ENCODE results near the gene DDOST.

Gene DDOST

DNA sequence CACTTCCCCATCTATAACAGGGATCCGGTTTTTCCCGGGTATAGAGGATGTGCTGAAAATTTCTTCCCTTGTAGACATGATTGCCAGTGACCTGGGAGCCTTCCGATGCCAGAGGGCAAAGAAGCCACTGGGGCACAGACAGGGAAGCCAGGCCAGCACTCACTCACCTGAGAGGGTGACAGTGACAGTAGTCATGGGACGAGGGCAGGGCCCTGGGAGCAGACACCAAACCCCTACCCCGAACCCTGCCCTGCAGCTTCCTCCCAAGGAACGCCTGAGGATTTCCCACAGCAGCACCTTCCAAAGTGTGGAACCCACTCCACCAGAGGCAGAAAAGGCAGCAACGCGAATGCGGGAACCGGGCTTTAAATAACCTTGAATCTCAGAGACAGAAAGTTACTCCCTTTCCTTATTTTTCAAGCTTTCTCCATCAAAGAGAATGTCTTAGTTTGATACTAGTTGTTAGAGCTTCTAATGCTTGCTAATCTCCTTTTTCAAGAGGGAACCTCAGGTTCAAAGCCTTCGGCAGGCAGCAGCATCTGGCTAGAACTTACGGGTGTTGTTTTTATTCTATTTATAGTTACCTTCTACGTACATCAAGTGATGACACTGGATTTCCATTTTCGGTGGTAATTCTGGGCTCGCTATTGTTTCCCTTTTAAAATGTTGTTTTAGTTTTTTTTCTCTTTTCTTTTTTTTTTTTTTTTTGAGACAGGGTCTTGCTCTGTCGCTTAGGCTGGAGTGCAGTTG, 2.8 kb downstream of the DDOST start:
- no peak for DNase-seq

DNA sequence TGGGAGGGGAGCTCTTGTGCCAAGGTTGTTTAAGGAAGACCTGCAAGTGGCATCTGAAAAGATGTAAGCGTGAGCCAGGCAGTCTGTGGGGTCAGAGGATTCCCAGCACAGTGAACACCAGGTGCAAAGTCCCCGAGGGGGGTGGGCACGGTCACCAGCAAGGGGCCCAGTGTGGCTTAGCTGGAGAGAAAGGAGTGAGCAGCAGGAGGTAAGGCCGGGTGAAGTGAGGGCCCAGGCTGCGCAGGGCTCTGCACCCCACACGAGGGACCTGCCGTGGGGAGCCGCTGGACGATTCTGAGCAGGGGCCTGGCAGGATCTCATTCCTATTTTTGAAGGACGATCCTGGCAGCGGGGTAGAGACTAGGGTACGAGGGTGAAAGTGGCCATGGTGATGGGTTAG, 4.1 kb downstream of the DDOST start:
- no peak for DNase-seq

DNA sequence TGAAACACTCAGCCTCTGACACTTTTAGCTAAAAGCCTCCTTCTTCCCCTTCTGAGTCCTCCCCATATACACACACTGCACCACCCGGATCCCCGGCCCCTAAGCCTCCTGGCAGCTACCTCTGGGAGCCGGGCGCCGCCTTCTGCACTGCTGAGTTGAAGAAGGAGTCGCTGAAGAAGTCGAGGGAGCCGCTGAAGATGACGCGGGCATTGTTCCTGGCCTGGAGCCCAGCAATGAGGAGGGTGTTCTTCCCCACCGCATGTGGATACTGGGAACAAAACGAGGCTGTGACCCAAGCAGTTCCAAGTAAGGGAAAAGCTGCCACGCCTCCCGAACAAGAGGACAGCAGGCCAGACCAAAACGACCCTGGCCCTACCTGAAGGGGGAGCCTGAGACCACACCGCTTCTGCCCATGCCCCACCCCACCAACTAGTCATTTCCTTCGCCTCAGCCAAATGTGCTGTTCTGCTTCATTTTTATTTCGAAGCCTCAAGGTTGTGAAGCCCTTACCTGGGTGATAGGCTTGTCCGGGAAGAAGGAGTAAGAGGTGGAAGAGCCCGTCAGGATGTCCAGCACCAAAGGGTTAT, 7.0 kb downstream of the DDOST start:
- no peak for DNase-seq

DNA sequence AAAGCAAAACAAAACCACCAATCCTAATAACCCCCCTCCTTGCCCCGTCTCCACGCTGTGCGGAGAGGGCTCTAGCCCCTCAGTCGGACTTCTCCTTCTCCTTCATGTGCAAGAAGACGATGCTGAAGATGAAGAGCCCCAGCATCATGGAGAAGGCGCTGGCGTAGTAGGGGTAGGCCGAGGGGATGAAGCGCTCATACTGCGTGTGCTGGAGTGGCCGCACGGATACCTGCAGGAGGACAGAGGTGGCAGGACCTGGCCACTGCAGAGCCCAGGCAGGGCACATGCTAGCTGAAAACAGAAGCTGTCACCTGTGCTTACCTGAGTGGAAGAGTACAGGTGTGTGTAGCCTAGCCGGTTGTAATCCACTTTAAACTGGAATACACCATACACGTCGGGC, 8.9 kb downstream of the DDOST start:
- no peak for DNase-seq

DNA sequence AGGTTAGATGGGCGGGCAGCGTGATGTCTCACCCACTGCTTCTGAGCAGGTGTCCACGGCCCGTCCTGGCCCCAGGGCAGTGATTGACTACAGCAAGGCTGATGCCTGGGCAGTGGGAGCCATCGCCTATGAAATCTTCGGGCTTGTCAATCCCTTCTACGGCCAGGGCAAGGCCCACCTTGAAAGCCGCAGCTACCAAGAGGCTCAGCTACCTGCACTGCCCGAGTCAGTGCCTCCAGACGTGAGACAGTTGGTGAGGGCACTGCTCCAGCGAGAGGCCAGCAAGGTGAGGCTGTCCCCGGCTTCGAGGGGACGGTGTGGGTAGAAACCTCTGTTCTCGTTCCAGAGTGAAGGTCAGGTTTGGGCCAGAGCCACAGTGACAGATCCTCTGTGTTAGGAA, 12.2 kb downstream of the DDOST start:
- DNase-seq = no peak

DNA sequence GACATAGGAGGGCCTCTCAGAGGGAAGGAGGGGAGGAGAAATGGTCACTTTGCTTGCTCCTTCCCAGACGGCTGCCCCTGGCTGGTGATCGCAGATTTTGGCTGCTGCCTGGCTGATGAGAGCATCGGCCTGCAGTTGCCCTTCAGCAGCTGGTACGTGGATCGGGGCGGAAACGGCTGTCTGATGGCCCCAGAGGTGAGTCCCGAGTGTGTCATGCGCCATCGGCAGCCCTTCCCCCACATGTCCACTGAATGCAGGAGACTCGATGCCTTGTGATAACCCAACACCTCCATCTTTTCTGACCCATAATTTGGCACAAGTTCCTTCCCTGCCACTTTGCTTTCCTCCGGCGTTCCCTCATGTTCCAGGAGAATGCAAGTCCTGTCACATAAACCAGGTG, 12.7 kb downstream of the DDOST start:
- DNase-seq = no peak

DNA sequence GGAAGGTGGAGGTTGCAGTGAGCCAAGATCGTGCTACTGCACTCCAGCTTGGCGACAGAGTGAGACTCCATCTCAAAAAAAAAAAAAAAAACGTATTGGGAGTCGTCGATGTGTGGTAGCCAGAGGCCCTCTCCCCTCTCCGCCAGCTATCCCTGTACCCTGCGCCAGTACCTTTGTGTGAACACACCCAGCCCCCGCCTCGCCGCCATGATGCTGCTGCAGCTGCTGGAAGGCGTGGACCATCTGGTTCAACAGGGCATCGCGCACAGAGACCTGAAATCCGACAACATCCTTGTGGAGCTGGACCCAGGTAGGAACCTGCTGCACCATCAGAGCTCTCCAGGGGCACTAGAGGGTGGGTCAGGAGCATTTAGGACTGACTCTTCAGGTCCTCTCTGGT, 15.8 kb downstream of the DDOST start:
- DNase-seq = no peak

DNA sequence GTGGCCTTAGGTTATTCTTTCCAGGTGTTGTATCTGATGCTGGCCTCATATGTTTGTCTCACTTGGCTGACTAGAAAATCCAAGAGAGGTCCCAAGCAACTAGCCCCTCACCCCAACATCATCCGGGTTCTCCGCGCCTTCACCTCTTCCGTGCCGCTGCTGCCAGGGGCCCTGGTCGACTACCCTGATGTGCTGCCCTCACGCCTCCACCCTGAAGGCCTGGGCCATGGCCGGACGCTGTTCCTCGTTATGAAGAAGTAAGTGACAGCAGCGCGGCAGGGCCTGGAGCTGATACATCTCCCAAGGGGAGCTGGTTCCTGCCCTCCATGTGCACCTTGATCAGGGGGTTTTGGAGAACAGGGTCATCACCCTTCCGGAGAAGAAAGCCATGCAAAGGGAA, 16.8 kb downstream of the DDOST start:
- no peak for DNase-seq

DNA sequence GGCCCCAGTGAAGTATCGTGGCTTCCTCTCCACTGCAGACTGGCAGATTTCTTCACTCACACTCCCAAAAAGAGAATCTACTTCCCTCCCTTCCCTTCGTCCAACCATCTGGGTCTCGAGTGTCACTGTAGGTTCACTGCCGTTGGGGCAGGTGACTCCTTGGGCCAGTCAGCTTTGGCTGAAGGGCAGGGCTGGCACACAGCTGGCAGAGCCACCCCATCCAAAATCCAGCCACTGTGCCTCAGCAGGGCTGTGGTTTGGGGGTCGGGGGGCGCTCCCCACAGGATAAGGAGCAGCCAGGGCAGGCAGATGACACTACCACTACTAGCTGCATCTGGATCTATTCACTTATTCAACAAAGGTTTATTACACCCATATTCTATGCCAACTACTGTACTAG, 18.1 kb downstream of the DDOST start:
- DNase-seq = no peak

DNA sequence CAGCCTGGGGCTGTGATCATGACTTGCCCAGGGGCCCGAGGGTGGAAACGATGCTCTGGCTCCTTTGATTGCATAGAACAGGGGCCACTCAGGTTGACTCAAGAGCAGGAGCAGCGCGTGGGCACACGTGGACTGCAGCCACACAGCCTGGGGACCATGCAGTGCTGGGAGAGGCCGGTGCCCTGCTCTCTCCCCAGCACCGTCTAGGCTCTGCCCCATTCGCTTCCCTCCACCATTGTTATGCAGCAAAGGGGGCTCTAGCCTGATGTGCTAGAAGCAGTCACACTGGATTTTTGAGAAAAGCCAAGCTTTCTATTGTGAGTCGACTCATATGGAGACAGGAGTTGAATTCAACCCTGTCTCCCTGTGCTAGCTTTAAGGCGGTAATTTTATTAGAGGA, 19.2 kb downstream of the DDOST start:
- DNase-seq = no peak

DNA sequence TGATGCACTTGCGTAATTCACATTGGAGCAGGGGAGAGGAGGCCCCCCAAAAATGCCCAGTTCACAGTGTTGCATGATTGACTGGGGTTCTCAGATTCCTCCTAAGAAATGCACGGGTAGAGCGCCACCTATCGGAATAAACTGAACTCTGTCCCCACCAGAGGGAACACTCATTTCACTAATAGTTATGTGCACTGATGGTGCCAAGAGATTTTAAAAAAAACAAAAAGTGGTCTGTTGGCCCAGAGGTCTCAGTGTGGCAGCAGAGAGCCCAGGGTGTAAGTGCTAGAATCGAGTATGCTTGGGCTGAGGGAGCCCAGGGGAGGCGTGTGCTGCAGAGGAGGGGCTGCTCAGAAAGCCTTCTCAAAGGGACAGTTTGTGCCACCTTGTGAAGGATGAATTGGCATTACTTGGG, 21.0 kb downstream of the DDOST start:
- DNase-seq = peak; percentile 30

DNA sequence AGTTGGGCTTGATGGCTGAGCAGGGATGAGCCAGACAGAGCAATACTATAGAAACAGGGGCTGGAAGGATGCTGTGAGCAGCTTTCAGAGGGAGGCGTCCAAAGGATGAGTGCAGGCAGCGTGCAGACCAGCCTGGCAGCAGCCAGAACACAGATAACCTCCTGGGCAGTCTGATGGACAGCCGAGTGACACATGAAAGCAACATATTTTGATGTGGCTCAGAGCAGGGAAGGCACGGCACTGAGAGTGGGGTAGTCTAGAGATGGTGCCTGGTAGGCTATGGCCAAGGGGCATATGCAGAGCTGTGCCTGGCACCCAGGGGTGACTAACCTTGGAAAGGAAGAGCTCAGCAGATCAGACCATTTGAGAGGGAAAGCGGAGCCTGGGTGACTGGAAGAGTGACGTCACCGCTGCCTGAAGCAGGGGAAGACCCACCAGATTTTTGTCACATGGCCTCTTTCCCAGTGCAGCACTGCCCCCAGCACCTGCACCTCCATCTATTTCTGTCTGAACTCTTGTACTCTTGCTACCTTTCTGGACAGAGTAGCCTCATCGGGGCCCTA, 24.3 kb downstream of the DDOST start:
- no peak for DNase-seq

DNA sequence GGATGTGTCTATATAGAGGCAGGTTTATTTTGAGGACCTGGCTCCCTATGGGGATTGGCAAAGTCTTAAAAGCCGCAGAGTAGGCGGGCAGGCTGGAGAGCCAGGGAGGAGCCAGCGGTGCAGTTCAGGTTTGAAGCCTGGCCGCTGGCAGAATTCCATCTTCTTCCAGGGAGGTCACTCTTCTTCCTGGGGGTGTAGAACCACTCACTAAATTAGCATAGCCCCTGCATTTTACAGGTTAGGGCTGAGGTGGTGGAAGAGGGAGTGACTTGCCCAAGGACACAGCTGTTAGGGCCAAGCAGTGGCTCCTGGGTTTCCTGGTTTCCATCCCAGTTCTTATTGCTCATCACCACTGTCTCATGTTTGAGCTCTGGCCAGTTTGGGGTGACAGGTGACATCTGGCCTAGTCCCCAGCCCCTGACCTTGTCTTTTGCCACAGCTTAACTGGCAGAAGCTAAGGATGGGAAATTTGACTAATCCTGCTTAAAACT, 26.5 kb downstream of the DDOST start:
- peak; percentile 57 for DNase-seq

DNA sequence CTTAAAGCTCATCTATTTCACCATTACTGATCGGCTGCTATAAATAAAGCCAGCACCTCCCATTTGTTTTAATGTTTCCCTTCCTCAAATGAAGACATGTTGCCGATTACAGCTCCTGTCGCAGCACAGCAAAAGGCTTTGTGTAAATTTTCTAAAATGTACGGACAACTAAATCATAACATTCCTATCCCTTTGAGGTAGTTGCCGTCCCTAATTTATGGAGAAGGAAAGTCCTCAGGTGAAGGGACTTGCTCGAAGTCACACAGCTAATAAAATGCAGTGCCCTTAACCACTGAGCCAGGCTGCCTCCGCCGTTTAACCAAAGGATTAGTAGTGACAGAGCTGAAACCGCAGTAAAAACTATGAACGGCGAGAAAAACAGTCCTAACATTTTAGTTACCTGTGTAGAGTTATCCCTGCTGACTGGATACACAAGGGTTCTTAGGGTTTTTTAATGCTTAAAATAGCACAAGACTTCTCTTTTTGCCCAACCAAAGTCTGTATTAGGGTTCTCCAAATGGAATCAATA, 27.0 kb downstream of the DDOST start:
- DNase-seq = no peak

DNA sequence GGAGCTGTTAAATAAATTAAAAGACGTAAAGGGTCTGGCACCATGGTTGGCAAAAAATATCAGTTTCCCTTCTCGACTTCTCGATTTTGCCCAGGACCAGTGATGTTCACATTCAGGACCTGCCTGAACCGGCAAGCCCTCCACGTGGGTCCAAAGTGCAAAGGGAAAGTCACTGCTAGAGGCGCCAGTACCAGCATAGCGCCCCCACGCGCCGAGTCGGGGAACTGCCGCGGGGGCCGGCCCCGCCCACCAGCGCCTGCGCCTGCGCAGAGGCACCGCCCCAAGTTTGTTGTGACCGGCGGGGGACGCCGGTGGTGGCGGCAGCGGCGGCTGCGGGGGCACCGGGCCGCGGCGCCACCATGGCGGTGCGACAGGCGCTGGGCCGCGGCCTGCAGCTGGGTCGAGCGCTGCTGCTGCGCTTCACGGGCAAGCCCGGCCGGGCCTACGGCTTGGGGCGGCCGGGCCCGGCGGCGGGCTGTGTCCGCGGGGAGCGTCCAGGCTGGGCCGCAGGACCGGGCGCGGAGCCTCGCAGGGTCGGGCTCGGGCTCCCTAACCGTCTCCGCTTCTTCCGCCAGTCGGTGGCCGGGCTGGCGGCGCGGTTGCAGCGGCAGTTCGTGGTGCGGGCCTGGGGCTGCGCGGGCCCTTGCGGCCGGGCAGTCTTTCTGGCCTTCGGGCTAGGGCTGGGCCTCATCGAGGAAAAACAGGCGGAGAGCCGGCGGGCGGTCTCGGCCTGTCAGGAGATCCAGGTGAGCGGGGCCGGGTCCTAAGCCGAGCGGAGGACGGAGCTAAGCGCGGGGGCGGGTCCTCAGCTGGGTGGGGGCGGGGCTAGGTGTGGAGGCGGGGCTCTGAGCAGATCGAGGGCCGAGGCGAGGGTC, 27.7 kb downstream of the DDOST start, which contains the start of gene PINK1:
PINK1 (plus strand) TSS at position 269 of the 875 bp plus-strand sequence; CDS start at position 360, 91 bp downstream.
- peak; percentile 91 for DNase-seq

DNA sequence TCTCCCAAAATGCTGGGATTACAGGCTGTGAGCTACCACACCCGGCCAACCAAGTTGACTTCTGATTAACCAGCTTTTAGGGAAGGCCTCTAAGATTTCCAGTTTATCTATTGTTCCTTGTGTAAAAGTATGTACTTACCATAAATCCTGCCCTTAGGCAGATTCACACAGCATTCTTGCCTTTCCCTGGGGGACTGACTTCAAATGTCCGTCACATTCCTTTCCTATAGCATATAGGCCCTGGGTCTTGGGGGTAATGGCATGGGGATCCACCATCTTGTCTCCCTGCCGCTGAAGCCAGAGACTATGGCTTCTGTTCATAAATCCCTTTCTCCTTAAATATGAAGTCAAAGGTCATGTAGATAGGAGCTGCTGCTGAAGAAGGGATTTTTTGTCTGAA, 28.8 kb downstream of the DDOST start:
- DNase-seq = no peak

DNA sequence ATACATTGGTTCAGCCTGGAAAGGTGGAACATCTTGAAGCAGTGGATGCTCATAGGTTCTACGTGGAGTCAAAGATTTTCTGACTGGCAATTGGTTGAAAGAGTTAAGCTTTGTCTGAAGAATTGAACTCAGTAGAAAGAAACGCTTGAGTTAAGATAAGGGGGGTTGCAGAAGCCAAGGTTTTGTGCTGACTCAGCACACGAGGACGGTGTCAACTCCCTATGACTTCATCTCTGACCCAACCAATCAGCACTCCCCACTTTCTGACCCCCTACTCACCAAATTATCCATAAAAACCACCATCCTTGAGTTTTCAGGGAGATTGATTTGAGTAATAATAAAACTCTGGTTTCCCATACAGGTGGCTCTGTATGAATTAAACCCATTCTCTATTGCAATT, 30.4 kb downstream of the DDOST start:
- DNase-seq = no peak

DNA sequence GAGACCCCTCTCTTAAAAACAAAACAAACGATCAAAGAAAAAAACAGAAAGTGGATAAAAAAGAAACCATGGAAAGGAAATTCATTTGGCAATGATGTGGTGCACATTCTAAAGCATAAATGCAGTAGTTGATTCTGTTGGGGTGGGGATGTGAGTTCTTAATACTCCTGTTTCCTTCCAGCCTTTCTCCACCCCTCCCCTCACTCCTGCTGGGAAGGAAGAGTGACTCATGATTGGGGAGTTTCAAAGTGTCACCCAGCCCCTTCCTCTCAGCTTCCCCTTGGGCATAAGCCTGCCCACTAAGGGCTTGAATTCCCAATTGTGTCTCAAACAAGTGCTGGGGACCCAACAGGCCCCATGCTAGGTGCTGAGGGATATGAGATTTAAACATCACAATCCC, 34.6 kb downstream of the DDOST start:
- no peak for DNase-seq

DNA sequence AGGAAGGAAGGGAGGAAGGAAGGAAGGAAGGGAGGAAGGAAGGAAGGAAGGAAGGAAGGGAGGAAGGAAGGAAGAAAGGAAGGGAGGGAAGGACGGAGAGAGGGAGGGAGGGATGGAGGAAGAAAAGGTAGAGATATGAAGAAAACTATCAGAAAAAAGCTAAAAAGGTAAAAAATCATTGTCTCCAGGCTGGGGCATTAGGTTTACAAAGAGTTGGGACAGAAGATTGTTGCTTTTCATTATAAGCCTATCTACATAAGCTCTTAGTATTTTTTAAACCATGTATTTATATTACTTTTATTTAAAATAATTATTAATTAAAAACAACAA, 35.1 kb downstream of the DDOST start:
- DNase-seq = no peak

DNA sequence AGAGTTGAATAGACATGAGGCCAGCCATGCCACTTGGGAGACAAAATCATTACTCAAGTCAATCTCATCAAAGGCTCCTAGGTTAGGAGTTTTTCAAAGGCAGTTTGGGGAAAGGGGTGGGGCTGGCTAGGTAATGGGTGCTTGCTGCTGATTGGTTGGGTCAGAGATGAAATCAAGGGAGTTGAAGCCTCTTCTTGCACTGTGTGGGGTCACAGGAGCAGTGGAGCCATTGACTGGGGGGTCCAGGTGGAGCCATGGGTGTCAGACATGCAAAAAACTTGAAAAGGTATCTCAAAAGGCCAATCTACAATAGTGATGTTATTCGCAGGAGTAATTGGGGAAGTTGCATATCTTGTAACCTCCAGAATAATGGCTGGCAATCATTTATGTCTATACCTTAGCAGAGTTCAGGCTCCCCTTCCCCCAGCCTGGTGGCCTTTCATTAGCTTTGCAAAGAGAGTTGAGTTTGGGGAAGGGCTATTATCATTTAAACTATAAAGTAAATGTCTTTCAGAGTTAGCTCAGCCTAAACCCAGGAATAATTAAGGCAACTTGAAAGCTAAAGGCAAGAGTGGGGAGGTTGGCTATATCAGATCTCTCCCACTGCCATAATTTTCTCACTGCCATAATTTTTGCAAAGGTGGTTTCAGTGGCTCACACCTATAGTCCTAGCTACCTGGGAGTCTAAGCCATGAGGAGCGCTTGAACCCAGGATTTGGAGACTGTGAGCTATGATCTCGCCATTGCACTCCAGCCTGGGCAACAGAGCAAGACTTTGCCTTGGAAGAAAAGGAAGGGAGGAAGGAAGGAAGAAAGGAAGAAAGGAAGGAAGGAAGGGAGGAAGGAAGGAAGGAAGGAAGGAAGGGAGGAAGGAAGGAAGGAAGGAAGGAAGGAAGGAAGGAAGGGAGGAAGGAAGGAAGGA, 35.7 kb downstream of the DDOST start:
- DNase-seq = no peak

DNA sequence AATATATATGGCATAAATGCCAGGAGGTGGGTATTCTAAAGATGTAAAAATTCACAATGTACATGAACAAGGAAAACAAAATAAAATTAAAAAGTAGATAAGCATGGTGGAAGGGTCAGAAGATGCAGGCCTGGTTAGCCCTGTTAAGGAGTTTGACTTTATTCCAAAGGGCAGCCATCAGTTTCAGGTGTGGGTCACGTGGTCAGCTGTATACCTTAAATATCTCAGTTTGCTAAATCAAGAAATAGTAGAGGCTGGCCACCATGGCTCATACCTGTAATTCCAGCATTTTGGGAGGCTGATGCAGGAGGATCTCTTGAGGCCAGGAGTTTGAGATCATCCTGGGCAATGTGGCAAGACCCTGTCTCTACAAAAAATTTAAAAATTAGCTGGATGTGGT, 36.5 kb downstream of the DDOST start:
- DNase-seq = no peak

DNA sequence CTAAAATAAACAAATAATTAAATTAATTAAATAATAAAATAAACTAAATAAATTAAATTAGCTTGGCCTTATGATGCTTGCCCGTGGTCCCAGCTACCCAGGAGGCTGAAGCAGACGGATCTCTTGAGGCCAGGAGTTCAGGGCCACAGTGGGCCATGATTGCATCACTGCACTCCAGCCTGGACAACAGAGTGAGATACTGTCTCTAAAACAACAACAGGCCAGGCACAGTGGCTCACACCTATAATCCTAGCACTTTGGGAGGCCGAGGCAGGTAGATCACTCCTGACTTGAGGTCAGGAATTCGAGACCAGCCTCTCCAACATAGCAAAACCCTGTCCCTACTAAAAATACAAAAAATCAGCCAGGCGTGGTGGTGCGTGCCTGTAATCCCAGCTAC, 40.2 kb downstream of the DDOST start:
- no peak for DNase-seq

All from NCI-H1105 (cell line).